ENCODE measurements around the gene GPR84.

GPR84 gene

DNA sequence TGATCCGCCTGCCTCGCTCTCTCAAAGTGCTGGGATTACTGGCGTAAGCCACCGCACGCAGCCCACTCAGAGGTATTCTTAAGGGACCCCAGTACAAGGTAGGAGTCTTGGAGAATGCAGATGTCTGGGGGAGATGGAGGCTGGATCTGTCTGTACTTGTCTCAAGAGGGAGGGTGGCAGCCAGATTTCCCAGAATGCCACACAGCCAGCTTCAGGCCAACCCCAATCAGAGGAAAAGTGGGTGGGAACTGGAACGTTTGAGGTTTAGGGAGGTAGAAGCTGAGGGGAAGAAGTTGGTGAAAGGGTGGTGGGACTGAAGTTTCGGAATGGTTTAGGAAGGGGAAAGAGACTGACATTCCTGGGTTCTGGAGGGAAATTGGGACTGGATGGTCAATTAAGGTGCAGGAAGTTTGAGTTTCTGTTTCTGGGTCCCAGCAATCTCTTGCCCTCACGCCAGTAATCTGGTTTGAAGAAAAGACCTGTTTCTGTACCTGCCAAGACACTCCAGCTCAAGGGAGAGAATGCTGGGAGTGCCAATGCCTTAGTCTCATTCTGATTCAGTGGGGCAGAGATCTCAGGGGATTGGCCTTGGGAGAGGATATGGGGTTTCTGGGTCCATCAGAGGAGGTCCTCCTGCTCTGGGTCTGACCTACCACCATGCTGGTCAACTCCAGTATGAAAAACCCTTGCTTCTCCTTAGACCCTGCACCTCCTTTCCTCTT is 28.4 kb upstream of the GPR84 start:
- DNase-seq (ENCODE audit: low read depth in 2 of 3, low spot score in 1 of 3) = no peak

GRCh38 chr12:54390668-54391551 is 26.6 kb upstream of the GPR84 start:
- DNase-seq (ENCODE audit: low read depth in 2 of 3, low spot score in 1 of 3) = peak in 2 of 3 donors; percentile 46 to 56

DNA sequence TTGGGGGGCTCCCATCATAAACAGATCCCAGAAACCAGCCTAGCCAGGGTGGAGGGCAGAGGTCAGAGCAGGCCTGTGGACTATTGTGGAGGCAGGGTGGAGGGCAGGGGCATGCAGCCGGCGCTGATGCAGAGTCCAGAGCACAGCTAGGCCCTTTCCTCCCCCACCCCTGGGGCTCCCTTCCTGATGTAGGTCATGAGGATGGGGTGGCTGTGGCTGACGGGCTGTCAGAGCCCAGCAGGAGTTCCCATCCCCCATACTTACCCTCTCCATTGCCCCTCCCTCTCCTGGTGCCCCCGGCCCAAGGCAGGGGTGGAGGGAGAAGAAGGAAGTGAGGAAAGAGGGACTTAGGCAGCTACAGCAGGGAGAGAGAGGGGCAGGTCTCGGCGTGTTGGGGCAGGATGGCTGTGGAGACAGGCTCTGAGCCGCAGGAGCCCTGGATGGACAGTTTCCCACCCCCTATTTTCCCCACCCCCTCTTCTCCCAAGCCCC is 25.9 kb upstream of the GPR84 start:
- no peak for DNase-seq (ENCODE audit: low read depth in 2 of 3, low spot score in 1 of 3)

- DNase-seq (ENCODE audit: low read depth in 2 of 3, low spot score in 1 of 3) = no peak
Observed at GRCh38 chr12:54389607-54390175, 25.4 kb upstream of the GPR84 start.

DNA sequence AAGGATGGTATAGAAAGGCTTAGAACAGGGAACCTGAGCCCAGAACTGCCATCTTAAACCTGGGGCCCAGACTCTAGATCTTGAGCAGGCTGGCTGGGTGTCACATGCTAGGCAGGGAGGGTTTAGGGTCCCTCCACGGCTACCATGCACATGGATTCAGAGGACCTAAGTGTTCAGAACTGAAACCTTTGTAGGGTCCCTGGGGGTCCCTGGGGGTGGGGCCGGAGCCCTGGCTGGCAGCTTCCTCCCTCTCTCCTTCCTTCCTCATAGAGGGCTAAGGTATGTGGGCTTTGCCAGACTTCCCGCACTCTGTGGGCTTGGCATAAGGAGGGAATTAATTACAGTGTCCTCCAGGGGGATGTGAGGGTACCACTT is 24.8 kb upstream of the GPR84 start:
- no peak for DNase-seq (ENCODE audit: low read depth in 2 of 3, low spot score in 1 of 3)

GRCh38 chr12:54388237-54389133 is 24.2 kb upstream of the GPR84 start:
- DNase-seq (ENCODE audit: low read depth in 2 of 3, low spot score in 1 of 3) = no peak

GRCh38 chr12:54387114-54387467 is 22.8 kb upstream of the GPR84 start:
- no peak for DNase-seq (ENCODE audit: low read depth in 2 of 3, low spot score in 1 of 3)

GRCh38 chr12:54386403-54387113 is 22.3 kb upstream of the GPR84 start:
- no peak for DNase-seq (ENCODE audit: low read depth in 2 of 3, low spot score in 1 of 3)

- DNase-seq (ENCODE audit: low read depth in 2 of 3, low spot score in 1 of 3) = no peak
Observed at GRCh38 chr12:54385251-54385914, 21.1 kb upstream of the GPR84 start.

GRCh38 chr12:54384591-54385041 is 20.3 kb upstream of the GPR84 start, which contains the start of gene ZNF385A:
Gene ZNF385A (minus strand): TSS chr12:54384733. CDS start chr12:54384514, 219 bp downstream.
- DNase-seq (ENCODE audit: low read depth in 2 of 3, low spot score in 1 of 3) = no peak

- DNase-seq (ENCODE audit: low read depth in 2 of 3, low spot score in 1 of 3) = peak in 1 of 3 donors; percentile 30
Observed at GRCh38 chr12:54383041-54383609, 18.8 kb upstream of the GPR84 start.

- DNase-seq (ENCODE audit: low read depth in 2 of 3, low spot score in 1 of 3) = no peak
Observed at GRCh38 chr12:54381136-54381535, 16.9 kb upstream of the GPR84 start.

- DNase-seq (ENCODE audit: low read depth in 2 of 3, low spot score in 1 of 3) = peak; percentile 81 to 91 (median 90)
Observed at GRCh38 chr12:54379398-54380201, 15.3 kb upstream of the GPR84 start.

- DNase-seq (ENCODE audit: low read depth in 2 of 3, low spot score in 1 of 3) = no peak
Observed at GRCh38 chr12:54378796-54379397, 14.6 kb upstream of the GPR84 start.

GRCh38 chr12:54377797-54378515 is 13.7 kb upstream of the GPR84 start:
- no peak for DNase-seq (ENCODE audit: low read depth in 2 of 3, low spot score in 1 of 3)

DNA sequence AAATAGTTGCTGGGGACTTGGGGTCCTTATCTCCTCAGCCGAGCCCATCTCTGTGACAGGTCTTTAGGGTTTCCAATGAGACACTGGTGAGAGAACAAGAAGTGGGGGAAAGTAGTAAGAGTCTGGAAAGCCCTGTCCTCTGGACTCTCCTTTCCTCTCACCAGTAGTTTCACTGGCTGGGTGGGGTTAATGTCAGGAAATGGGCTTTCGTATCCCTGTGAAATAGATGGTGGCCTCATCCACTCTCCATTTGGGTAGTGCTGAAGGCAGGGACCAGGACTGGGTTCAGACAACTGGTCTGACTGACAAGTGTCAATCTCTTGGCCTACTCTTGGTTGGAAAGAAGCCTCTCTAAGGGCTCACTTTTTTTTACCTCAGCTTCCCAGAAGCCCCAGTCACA is 12.7 kb upstream of the GPR84 start:
- DNase-seq (ENCODE audit: low read depth in 2 of 3, low spot score in 1 of 3) = no peak

DNA sequence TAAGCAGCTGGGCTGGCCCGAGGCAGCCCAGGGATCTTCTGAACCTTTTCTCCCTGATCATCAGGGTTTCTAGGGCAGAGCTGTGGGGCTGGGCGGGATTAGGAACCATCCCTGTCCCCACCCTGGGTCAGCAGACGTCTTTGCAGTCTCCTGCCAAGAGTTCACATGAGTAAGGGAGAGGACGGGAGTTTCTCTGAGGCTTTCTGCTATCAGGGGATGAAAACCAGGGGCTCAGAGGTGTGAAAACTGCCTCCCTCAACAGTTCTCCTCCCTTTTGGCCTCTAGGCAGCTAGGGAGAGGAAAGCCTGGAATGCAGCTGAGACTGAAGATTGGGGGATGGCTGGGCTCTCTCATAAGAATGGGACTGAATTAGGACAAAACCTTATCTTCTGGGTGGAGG is 12.3 kb upstream of the GPR84 start:
- DNase-seq (ENCODE audit: low read depth in 2 of 3, low spot score in 1 of 3) = no peak

GRCh38 chr12:54375259-54375579 is 10.9 kb upstream of the GPR84 start:
- DNase-seq (ENCODE audit: low read depth in 2 of 3, low spot score in 1 of 3) = no peak

Data from stimulated activated CD4-positive, alpha-beta T cell treated with anti-CD3 and anti-CD28 coated beads, Interleukin-12 subunit alpha, Interleukin-12 subunit beta, amount 100 ng/mL, for 48 hours (primary cell).